Measurements from ENCODE around the gene NSL1.

Gene NSL1

GRCh38 chr1:212685429-212685828 lies 106.1 kb downstream of the NSL1 start:
- DNase-seq (ENCODE audit: low read depth in 2 of 2) = no peak

GRCh38 chr1:212684521-212685090 lies 107.0 kb downstream of the NSL1 start:
- DNase-seq (ENCODE audit: low read depth in 2 of 2) = no peak

GRCh38 chr1:212684076-212684475 lies 107.5 kb downstream of the NSL1 start:
- DNase-seq (ENCODE audit: low read depth in 2 of 2) = no peak

GRCh38 chr1:212683357-212683722 lies 108.2 kb downstream of the NSL1 start:
- DNase-seq (ENCODE audit: low read depth in 2 of 2) = no peak

- DNase-seq (ENCODE audit: low read depth in 2 of 2) = no peak
These were observed 110.7 kb downstream of the NSL1 start for GRCh38 chr1:212680680-212681389.

- DNase-seq (ENCODE audit: low read depth in 2 of 2) = no peak
These were observed 112.8 kb downstream of the NSL1 start for GRCh38 chr1:212678456-212679410.

GRCh38 chr1:212677573-212677972 lies 114.0 kb downstream of the NSL1 start:
- no peak for DNase-seq (ENCODE audit: low read depth in 2 of 2)

GRCh38 chr1:212677136-212677535 lies 114.4 kb downstream of the NSL1 start:
- DNase-seq (ENCODE audit: low read depth in 2 of 2) = no peak

All from stimulated activated CD4-positive, alpha-beta T cell treated with anti-CD3 and anti-CD28 coated beads, Interleukin-1b, Interleukin-23, amount 100 ng/mL, for 4 hours (primary cell).